ENCODE measurements around the gene SPRY2. TPM values are rescaled to one million over a fixed set of nuclear protein-coding genes. Genes with fewer than 3 reads are reported as not detected.

SPRY2 gene
- total RNA-seq, 1 experiment from 2014 or later, result 7.2 TPM

- no TSS peak for BruUV-seq (replicated peaks)
- Histone ChIP-seq H4K20me1 (ENCODE audit: insufficient read depth) (no peaks in the 10 kb centered on the region), H3K4me3 (replicated peaks in 1 of 2; ENCODE audit: low read depth in 1 of 2, low read length in 2 of 2) (no peak overlapping the region), H3K9me3 (ENCODE audit: control insufficient read depth in 1 of 2, insufficient read depth in 1 of 2, low read depth in 1 of 2, low read length in 2 of 2) (no peaks in the 10 kb centered on the region), H3K4me1 (ENCODE audit: control insufficient read depth in 1 of 2, insufficient read depth in 2 of 2, low read length in 2 of 2) (no peaks in the 10 kb centered on the region), H3K9ac (ENCODE audit: low read length) (no peak overlapping the region), H3K36me3 (ENCODE audit: control insufficient read depth in 1 of 2, insufficient read depth in 2 of 2, low read length in 2 of 2) (no peaks in the 10 kb centered on the region), H3K27me3 (ENCODE audit: insufficient read depth, low read length) (no peaks in the 10 kb centered on the region), H3K79me2 (ENCODE audit: insufficient read depth, low read length) (no peaks in the 10 kb centered on the region), H2AFZ (ENCODE audit: low read depth, low read length, poor library complexity, severe bottlenecking) (no peak overlapping the region), H3K4me2 (ENCODE audit: low read length) (no peak overlapping the region), H3K9me2 (ENCODE audit: insufficient read depth) (no peaks in the 10 kb centered on the region), H3K27ac (ENCODE audit: low read depth, low read length) (no peak overlapping the region)
- intact Hi-C loops (cut with micrococcal nuclease), result no loop called here
- ATAC-seq, result no peak
- ChIA-PET POLR2A (no interaction called here), CTCF (no interaction called here), RAD21 (ENCODE audit: low non-redundant PET in 1 of 2, low total read pairs in 2 of 2, uncharacterized antibody in 2 of 2, unreplicated experiment in 2 of 2) (no interaction called here)
- TF ChIP-seq RAD21 (IDR thresholded peaks at IDR 0.05; ENCODE audit: low read depth) (no peak), ATF3 (IDR thresholded peaks at IDR 0.05) (no peak), CEBPB (IDR thresholded peaks at IDR 0.05; ENCODE audit: low read depth) (no peak), JUND (IDR thresholded peaks at IDR 0.05) (no peak), POLR2AphosphoS5 (IDR thresholded peaks at IDR 0.05; ENCODE audit: low read depth, low read length) (no peak), FOSL1 (IDR thresholded peaks at IDR 0.05; ENCODE audit: low read depth) (no peak)
- no peak for DNase-seq (ENCODE audit: low read depth, low spot score)
Measured at GRCh38 chr13:80313668-80314256, 27.2 kb downstream of the SPRY2 start.

- H3K4me3 ChIP-seq (replicated peaks in 1 of 2; ENCODE audit: low read depth in 1 of 2, low read length in 2 of 2), result no peak overlapping the region
- H3K4me2 ChIP-seq (ENCODE audit: low read length), result no peak overlapping the region
- no peak for ATAC-seq
- no peaks in the 10 kb centered on the region for H3K4me1 ChIP-seq (ENCODE audit: control insufficient read depth in 1 of 2, insufficient read depth in 2 of 2, low read length in 2 of 2)
- no TSS peak for BruUV-seq (replicated peaks)
- no peaks in the 10 kb centered on the region for H3K9me2 ChIP-seq (ENCODE audit: insufficient read depth)
- H3K27ac ChIP-seq (ENCODE audit: low read depth, low read length), result no peak overlapping the region
- no peaks in the 10 kb centered on the region for H3K79me2 ChIP-seq (ENCODE audit: insufficient read depth, low read length)
- POLR2A ChIA-PET, result no interaction called here
- H2AFZ ChIP-seq (ENCODE audit: low read depth, low read length, poor library complexity, severe bottlenecking), result no peak overlapping the region
- intact Hi-C loops (cut with micrococcal nuclease), result no loop called here
- no peaks in the 10 kb centered on the region for H3K27me3 ChIP-seq (ENCODE audit: insufficient read depth, low read length)
- RAD21 ChIA-PET (ENCODE audit: low non-redundant PET in 1 of 2, low total read pairs in 2 of 2, uncharacterized antibody in 2 of 2, unreplicated experiment in 2 of 2), result no interaction called here
- CTCF ChIA-PET, result no interaction called here
- no peaks in the 10 kb centered on the region for H3K9me3 ChIP-seq (ENCODE audit: control insufficient read depth in 1 of 2, insufficient read depth in 1 of 2, low read depth in 1 of 2, low read length in 2 of 2)
- DNase-seq (ENCODE audit: low read depth, low spot score), result no peak
- H3K9ac ChIP-seq (ENCODE audit: low read length), result no peak overlapping the region
- H3K36me3 ChIP-seq (ENCODE audit: control insufficient read depth in 1 of 2, insufficient read depth in 2 of 2, low read length in 2 of 2), result no peaks in the 10 kb centered on the region
- no peak for TF ChIP-seq CBX3 (IDR thresholded peaks at IDR 0.05; ENCODE audit: low read depth)
- no peak for TF ChIP-seq ATF3 (IDR thresholded peaks at IDR 0.05)
- TF ChIP-seq EZH2 (IDR thresholded peaks at IDR 0.05), result no peak
- no peak for TF ChIP-seq ZFX (IDR thresholded peaks at IDR 0.05)
- TF ChIP-seq POLR2A (IDR thresholded peaks at IDR 0.05; ENCODE audit: borderline replicate concordance, extremely low read depth, insufficient read depth, insufficient read length), result no peak
- no peak for TF ChIP-seq JUND (IDR thresholded peaks at IDR 0.05)
- no peak for TF ChIP-seq RAD21 (IDR thresholded peaks at IDR 0.05; ENCODE audit: low read depth)
- no peak for TF ChIP-seq ELF1 (IDR thresholded peaks at IDR 0.05; ENCODE audit: borderline replicate concordance, low read depth)
- no peak for TF ChIP-seq EZH2phosphoT487 (IDR thresholded peaks at IDR 0.05; ENCODE audit: borderline replicate concordance)
- TF ChIP-seq CEBPB (IDR thresholded peaks at IDR 0.05; ENCODE audit: low read depth), result no peak
- no peak for TF ChIP-seq FOSL1 (IDR thresholded peaks at IDR 0.05; ENCODE audit: low read depth)
- no peak for TF ChIP-seq TCF7L2 (IDR thresholded peaks at IDR 0.05; ENCODE audit: borderline replicate concordance, extremely low read depth, insufficient read depth, insufficient read length)
- TF ChIP-seq MAX (IDR thresholded peaks at IDR 0.05), result no peak
- H4K20me1 ChIP-seq (ENCODE audit: insufficient read depth), result no peaks in the 10 kb centered on the region
Measured at GRCh38 chr13:80312967-80313366, 28.0 kb downstream of the SPRY2 start.

Measured in HCT116 (cell line).